Right atrium auricular region (tissue), 2 donors: ENCODE measurements around the gene THAP8. TPM values are rescaled to one million over a fixed set of nuclear protein-coding genes. Genes with fewer than 3 reads are reported as not detected.

Source experiments
- DNase-seq: peaks from one replicate; pipeline ENCODE4 v3.0.0-alpha.2; 2019; ENCODE audit warnings: low spot score
- H3K27ac ChIP-seq, 2 donors: fragments of 200-600 bp; sonication (generic); 1 replicate in 1 of 2; 2 replicates in 1 of 2; pipeline ENCODE4 v1.5.1; 2016 to 2019
- H3K27me3 ChIP-seq, 2 donors: fragments of 200-600 bp; sonication (generic); one replicate each; pipeline versions ENCODE4 v1.5.1 to v1.6.0; 2017 to 2019
- H3K36me3 ChIP-seq: fragments of 200-600 bp; sonication (generic); one replicate; pipeline ENCODE4 v1.5.1; 2016
- H3K4me1 ChIP-seq, 2 donors: fragments of 200-600 bp; sonication (generic); one replicate each; pipeline versions ENCODE4 v1.5.1 to v1.6.0; 2017 to 2019
- H3K4me3 ChIP-seq, 2 donors: fragments of 200-600 bp; sonication (generic); 1 replicate in 1 of 2; 2 replicates in 1 of 2; pipeline ENCODE4 v1.5.1; 2017 to 2019; ENCODE audit warnings: mild to moderate bottlenecking in 1 of 2, moderate library complexity in 1 of 2
- H3K9me3 ChIP-seq, 2 donors: fragments of 200-600 bp; sonication (generic); one replicate each; pipeline ENCODE4 v1.5.1; 2019
- CTCF ChIP-seq, 2 donors: fragments of 200-600 bp; sonication (generic); IDR thresholded peaks; one replicate each; pipeline ENCODE4 v1.5.1; 2019; ENCODE audit warnings: antibody characterized with exemption in 2 of 2
- total RNA-seq, 2 donors: library from RNA; depleted of rRNA; stranded (reverse); fragments of >200 nt; gene quantifications; one replicate each; pipeline ENCODE4 v1.1.0, GENCODE V29; 2016

Gene THAP8
- total RNA-seq, 2 donors from 2014 or later, result 5.7 to 11.6 TPM

DNA sequence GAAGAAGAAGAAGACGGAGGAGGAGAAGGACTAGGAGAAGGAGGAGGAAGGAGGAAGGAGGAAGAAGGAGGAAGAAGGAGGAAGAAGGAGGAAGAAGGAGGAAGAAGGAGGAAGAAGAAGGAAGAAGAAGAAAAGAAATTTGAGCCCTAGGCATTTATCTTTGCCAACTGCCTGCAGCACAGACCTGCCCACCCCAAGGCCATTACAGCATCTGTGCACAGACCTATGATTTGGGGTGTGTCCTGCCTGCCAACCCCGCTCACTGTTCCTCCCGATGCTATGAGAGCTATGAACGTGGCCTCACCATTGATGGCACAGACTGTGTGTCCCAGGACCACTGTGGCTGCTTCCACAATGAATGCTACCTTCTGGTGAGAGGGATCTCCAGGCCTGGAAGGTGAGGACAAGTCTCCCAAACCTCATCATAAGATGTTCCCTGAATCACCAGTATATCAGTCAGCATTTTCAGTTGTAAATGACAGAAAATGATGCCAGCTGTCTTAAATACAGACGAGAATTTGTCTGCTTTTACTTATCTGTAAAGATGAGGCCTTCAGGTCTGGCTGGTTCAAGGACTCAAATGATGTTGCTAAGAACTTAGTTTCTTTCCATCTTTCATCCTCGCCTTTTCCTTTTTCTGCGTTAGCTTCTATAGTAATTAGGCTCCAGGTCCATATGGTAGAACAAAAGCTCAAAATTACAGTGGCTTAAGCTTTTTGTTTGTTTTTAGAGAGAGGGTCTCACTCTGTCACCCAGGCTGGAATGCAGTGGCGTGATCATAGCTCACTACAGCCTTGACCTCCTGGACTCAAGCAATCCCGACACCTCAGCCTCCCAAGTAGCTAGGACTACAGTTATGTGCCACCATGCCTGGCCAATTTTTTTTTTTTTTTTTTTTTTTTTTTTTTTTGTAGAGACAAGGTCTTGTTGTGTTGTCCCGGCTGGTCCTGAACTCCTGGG, 63.0 kb downstream of the THAP8 start:
- H3K4me1 ChIP-seq, result peaks cover 0 to 25% of the 10 kb centered on the region in 2 donors
- TF ChIP-seq CTCF (IDR thresholded peaks at IDR 0.05), result no peak
- H3K27ac ChIP-seq, result no peak overlapping the region
- no peak overlapping the region for H3K4me3 ChIP-seq
- H3K36me3 ChIP-seq, result no peaks in the 10 kb centered on the region
- H3K27me3 ChIP-seq, result no peaks in the 10 kb centered on the region
- DNase-seq, result no peak
- no peaks in the 10 kb centered on the region for H3K9me3 ChIP-seq

- Histone ChIP-seq H3K4me3 (no peak overlapping the region), H3K27ac (no peak overlapping the region), H3K4me1 (peaks cover 0 to 18% of the 10 kb centered on the region in 2 donors), H3K27me3 (no peaks in the 10 kb centered on the region), H3K9me3 (no peaks in the 10 kb centered on the region), H3K36me3 (no peaks in the 10 kb centered on the region)
- TF ChIP-seq CTCF (IDR thresholded peaks at IDR 0.05), result no peak
- no peak for DNase-seq
Observed at GRCh38 chr19:35990156-35990555, 63.9 kb downstream of the THAP8 start.

- Histone ChIP-seq H3K27me3 (no peaks in the 10 kb centered on the region), H3K9me3 (no peaks in the 10 kb centered on the region), H3K4me1 (peaks cover 0 to 10% of the 10 kb centered on the region in 2 donors), H3K36me3 (no peaks in the 10 kb centered on the region), H3K4me3 (no peak overlapping the region), H3K27ac (no peak overlapping the region)
- no peak for DNase-seq
- no peak for TF ChIP-seq CTCF (IDR thresholded peaks at IDR 0.05)
Observed at GRCh38 chr19:35988824-35989223, 65.3 kb downstream of the THAP8 start.

- Histone ChIP-seq H3K27me3 (no peaks in the 10 kb centered on the region), H3K4me3 (peak overlapping the region in 1 of 2 donors; percentile 43), H3K36me3 (no peaks in the 10 kb centered on the region), H3K4me1 (peaks cover 0 to 9% of the 10 kb centered on the region in 2 donors), H3K9me3 (no peaks in the 10 kb centered on the region), H3K27ac (no peak overlapping the region)
- no peak for DNase-seq
- TF ChIP-seq CTCF (IDR thresholded peaks at IDR 0.05), result no peak
Observed at GRCh38 chr19:35987571-35987896, 66.6 kb downstream of the THAP8 start.

DNA sequence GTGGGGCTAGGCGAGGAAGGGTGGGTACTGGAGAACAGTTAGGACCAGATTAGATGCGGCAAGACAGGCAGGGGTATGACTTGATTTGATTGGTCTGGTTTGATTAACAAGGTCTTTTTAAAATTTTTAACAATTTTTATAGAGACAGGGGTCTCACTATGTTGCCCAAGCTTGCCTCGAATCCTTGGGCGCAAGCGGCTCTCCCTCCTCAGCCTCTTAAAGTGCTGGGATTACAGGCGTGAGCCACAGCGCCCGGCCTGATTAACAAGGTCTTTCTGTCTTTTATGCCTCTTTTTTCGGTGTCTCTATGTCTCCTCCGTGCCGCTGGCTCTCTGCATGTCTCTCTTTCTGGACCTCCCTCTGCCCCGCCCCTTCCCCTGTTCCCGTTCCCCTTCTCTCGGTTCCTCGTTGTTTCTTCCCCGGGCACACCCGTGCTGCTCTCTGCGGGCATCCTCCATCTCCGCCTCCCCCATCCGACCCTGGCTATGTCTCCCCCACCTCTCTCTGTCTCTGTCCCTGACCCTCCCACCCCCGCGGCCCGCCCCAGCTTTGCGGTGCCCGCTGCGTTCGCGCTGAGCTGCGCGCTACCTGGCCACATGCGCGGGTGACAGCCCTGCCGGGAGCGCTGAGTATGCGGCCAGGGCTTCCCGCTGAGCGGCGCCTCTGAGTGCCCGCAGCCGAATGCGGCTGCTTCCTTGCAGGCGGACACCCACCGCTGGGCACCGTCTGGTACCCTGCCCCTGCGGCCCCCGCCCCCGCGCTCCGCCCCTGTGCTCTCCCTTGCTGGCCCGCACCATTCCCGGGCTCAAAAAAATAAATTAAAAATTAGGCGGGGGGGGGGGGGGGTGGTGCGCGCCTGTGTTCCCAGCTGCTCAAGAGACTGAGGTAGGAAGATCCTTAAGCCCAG, 67.2 kb downstream of the THAP8 start:
- DNase-seq, result no peak
- TF ChIP-seq CTCF (IDR thresholded peaks at IDR 0.05), result no peak

More for the DNA sequence above, 67.2 kb downstream of the THAP8 start:
- Histone ChIP-seq H3K4me1 (peaks cover 0 to 9% of the 10 kb centered on the region in 2 donors), H3K9me3 (no peaks in the 10 kb centered on the region), H3K36me3 (no peaks in the 10 kb centered on the region), H3K4me3 (peak overlapping the region in 1 of 2 donors; percentile 43), H3K27ac (no peak overlapping the region), H3K27me3 (no peaks in the 10 kb centered on the region)
